Measurements from ENCODE around the gene SPATA2L.

DNA sequence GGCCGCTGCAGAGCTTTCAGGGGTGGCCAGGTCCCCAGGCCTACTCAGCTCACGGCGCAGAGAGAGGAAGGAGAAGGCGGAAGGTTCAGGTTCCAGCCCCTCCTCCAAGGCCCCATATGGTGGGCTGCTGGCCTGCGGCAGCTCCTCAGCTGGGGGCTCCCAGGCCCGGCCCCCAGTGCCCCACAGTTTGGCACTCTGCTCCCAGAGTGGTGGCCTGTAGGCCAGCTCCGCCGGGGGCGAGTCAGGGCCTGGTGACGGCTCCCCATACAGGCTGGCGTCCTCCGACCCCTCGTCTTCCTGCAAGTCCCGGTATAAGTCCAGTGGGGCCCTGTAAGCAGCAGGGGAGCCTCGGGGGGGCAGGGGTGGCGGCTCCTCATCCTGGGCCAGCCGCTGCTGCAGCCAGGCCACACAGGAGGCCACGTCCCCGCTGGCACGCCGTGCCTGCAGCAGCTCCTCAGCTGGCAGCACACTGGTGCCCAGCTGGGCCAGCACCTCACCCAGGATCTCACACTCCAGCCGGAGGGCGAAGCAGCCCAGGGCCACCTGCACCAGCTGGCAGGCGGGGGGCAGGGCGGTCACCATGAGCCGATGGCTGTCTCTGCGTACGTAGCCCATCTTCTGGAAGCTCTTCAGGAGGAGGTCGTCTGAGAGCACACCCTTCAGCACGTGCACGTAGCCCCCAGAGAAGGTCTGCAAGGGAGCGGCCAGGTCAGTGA lies 3.7 kb downstream of the SPATA2L start:
- TF ChIP-seq, protein P1, sequence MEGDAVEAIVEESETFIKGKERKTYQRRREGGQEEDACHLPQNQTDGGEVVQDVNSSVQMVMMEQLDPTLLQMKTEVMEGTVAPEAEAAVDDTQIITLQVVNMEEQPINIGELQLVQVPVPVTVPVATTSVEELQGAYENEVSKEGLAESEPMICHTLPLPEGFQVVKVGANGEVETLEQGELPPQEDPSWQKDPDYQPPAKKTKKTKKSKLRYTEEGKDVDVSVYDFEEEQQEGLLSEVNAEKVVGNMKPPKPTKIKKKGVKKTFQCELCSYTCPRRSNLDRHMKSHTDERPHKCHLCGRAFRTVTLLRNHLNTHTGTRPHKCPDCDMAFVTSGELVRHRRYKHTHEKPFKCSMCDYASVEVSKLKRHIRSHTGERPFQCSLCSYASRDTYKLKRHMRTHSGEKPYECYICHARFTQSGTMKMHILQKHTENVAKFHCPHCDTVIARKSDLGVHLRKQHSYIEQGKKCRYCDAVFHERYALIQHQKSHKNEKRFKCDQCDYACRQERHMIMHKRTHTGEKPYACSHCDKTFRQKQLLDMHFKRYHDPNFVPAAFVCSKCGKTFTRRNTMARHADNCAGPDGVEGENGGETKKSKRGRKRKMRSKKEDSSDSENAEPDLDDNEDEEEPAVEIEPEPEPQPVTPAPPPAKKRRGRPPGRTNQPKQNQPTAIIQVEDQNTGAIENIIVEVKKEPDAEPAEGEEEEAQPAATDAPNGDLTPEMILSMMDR (conservative IDR thresholded peaks at IDR 0.05 in 1 of 2, IDR thresholded peaks at IDR 0.05 in 1 of 2; ENCODE audit: extremely low read depth in 1 of 2, insufficient read depth in 1 of 2, low read depth in 1 of 2, low read length in 2 of 2) = no peak
- TF ChIP-seq EZH2 (IDR thresholded peaks at IDR 0.05; ENCODE audit: borderline replicate concordance, low read length) = no peak
